Measurements from ENCODE around the gene FARP2.
"Not testable (repeated sequence)": the region's sequence is repeated elsewhere in the genome, so short reads cannot be mapped to it uniquely, and the experiment has no call there.

DNA sequence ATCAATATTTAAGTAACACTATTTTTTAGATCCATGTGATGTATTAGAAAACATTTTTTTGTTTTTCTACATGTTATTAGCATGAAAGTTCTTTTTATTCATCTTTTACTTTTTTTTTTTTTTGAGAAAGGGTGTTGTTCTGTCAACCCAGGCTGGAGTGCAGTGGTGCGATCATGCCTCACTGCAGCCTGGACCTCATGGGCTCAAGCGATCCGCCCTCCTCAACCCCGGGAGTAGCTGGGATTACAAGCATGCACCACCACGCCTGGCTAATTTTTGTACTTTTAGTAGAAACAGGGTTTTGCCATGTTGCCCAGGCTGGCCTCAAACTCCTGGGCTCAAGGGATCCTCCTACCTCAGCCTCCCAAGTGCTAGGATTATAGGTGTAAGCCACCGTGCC lies 17.8 kb downstream of the FARP2 start:
- not testable (repeated sequence) for TF ChIP-seq EZH2 (IDR thresholded peaks at IDR 0.05; ENCODE audit: insufficient read depth, low read length); CTCF (IDR thresholded peaks at IDR 0.05; ENCODE audit: insufficient read depth, low read depth, low read length)

Data from astrocyte (in vitro differentiated cells and primary cell).